NCI-H187 treated with DMSO at 0.1 percent for 48 hours (cell line): ENCODE data around the gene THADA.

Experiments
- DNase-seq: peaks from one replicate; lab custom pipeline; 2025; lab: John Stamatoyannopoulos, UW

Gene THADA

GRCh38 chr2:43186679-43187374, 409.0 kb downstream of the THADA start:
- no peak for DNase-seq

- no peak for DNase-seq
Measured at GRCh38 chr2:43186321-43186678, 409.5 kb downstream of the THADA start.

- DNase-seq, result no peak
Measured at GRCh38 chr2:43185146-43185545, 410.7 kb downstream of the THADA start.

- no peak for DNase-seq
Measured at GRCh38 chr2:43184339-43184895, 411.4 kb downstream of the THADA start.

- no peak for DNase-seq
Measured at GRCh38 chr2:43183743-43184142, 412.1 kb downstream of the THADA start.

GRCh38 chr2:43180897-43181296, 414.9 kb downstream of the THADA start:
- DNase-seq, result no peak
